GM12892 (cell line): ENCODE data around the gene EIF5AL1.
"Not testable (repeated sequence)": the region's sequence is repeated elsewhere in the genome, so short reads cannot be mapped to it uniquely, and the experiment has no call there.

Experiments
- POLR2A ChIP-seq: IDR thresholded peaks from 2 replicates; pipeline ENCODE4 v1.6.1; 2011; ENCODE audit warnings: low read depth, low read length, control low read depth
- POLR2AphosphoS5 ChIP-seq: IDR thresholded peaks from 2 replicates; pipeline ENCODE4 v1.6.1; 2011; ENCODE audit warnings: low read depth, low read length, control low read depth

- TF ChIP-seq POLR2AphosphoS5, POLR2A: not testable (repeated sequence)
These were observed at the start of gene EIF5AL1 for GRCh38 chr10:79511891-79512583.
